IMR-90 (cell line): ENCODE measurements around the gene PLCB4. TPM values are rescaled to one million over a fixed set of nuclear protein-coding genes. Genes with fewer than 3 reads are reported as not detected.
A peak's percentile ranks its signal among the peaks of the same experiment; 100 is the strongest.

ENCODE experiments used
- ATAC-seq: fragments of 200-7000 bp; cut with Tn5 transposase; 2 replicates; pipeline ENCODE4 v1.9.1; 2020; ENCODE audit warnings: low read depth, mild to moderate bottlenecking, moderate library complexity
- BruUV-seq: library from RNA; stranded (reverse); fragments of 400-500 nt; replicated peaks from 2 replicates; lab custom pipeline; 2021; lab: Mats Ljungman, UMichigan
- CTCF ChIA-PET: fragments of 300-600 bp; formaldehyde crosslinking; extraction: SDS; loops from one replicate; lab custom pipeline; 2021; ENCODE audit warnings: antibody characterized with exemption; lab: Yijun Ruan, JAX
- POLR2A ChIA-PET: fragments of 300-600 bp; sonication (Branson Sonifier 250); formaldehyde crosslinking; loops from one replicate; lab custom pipeline; 2022; ENCODE audit warnings: antibody characterized with exemption; ENCODE audit not compliant: unreplicated experiment; lab: Charles Lee
- DNase-seq: peaks from one replicate; pipeline ENCODE4 v3.0.0; 2013
- H2AFZ ChIP-seq: replicated peaks from 2 replicates; pipeline ENCODE3; 2013; ENCODE audit warnings: low read length, mild to moderate bottlenecking; ENCODE audit not compliant: poor library complexity
- H2AK5ac ChIP-seq: 2 replicates; pipeline ENCODE4 v1.6.1; 2013; ENCODE audit warnings: low read depth, low read length, inconsistent platforms
- H2AK9ac ChIP-seq: replicated peaks from 2 replicates; pipeline ENCODE3; 2013; ENCODE audit warnings: mild to moderate bottlenecking, low read depth, low read length, moderate library complexity; ENCODE audit not compliant: poor library complexity
- H2BK120ac ChIP-seq: 2 replicates; pipeline ENCODE4 v1.6.1; 2013; ENCODE audit warnings: low read depth, low read length, inconsistent platforms
- H2BK15ac ChIP-seq: 3 replicates; pipeline ENCODE4 v1.6.1; 2013; ENCODE audit warnings: low read depth, low read length, inconsistent platforms
- H2BK20ac ChIP-seq: 2 replicates; pipeline ENCODE4 v1.6.1; 2013; ENCODE audit warnings: low read depth, mild to moderate bottlenecking, inconsistent platforms, low read length, moderate library complexity
- H2BK5ac ChIP-seq: 2 replicates; pipeline ENCODE4 v1.6.1; 2013; ENCODE audit warnings: mild to moderate bottlenecking, low read depth, low read length, inconsistent platforms; ENCODE audit not compliant: poor library complexity, severe bottlenecking
- H3K14ac ChIP-seq: replicated peaks from 2 replicates; pipeline ENCODE4 v1.6.1; 2013; ENCODE audit warnings: low read depth, low read length, inconsistent platforms
- H3K18ac ChIP-seq: 2 replicates; pipeline ENCODE4 v1.6.1; 2013; ENCODE audit warnings: low read depth, low read length, control low read depth
- H3K23ac ChIP-seq: 2 replicates; pipeline ENCODE4 v1.6.1; 2013; ENCODE audit warnings: low read depth, low read length, inconsistent platforms
- H3K27ac ChIP-seq: 2 replicates; pipeline ENCODE4 v1.5.1; 2013; ENCODE audit warnings: mild to moderate bottlenecking, control low read depth, low read length; ENCODE audit not compliant: insufficient read depth
- H3K27me3 ChIP-seq: 2 replicates; pipeline ENCODE4 v1.6.1; 2013; ENCODE audit warnings: low read length; ENCODE audit not compliant: control insufficient read depth, insufficient read depth
- H3K36me3 ChIP-seq: 2 replicates; pipeline ENCODE4 v1.6.1; 2013; ENCODE audit warnings: low read length, mixed read lengths; ENCODE audit not compliant: control insufficient read depth, insufficient read depth
- H3K4ac ChIP-seq: 2 replicates; pipeline ENCODE4 v1.6.1; 2013; ENCODE audit warnings: low read depth, low read length, inconsistent platforms
- H3K4me1 ChIP-seq: 2 replicates; pipeline ENCODE4 v1.6.1; 2013; ENCODE audit warnings: low read length, mixed read lengths; ENCODE audit not compliant: control insufficient read depth, insufficient read depth
- H3K4me2 ChIP-seq: 2 replicates; pipeline ENCODE4 v1.6.1; 2013; ENCODE audit warnings: low read depth, mild to moderate bottlenecking, control low read depth, low read length, moderate library complexity
- H3K4me3 ChIP-seq: 2 replicates; pipeline ENCODE4 v1.5.1; 2013; ENCODE audit warnings: low read depth, mild to moderate bottlenecking, control low read depth, low read length, moderate library complexity; ENCODE audit not compliant: insufficient read depth
- H3K56ac ChIP-seq: 2 replicates; pipeline ENCODE4 v1.6.1; 2013; ENCODE audit warnings: low read length, inconsistent platforms; ENCODE audit not compliant: insufficient read depth; ENCODE audit errors: extremely low read depth
- H3K79me1 ChIP-seq, 2 experiments: 2 replicates each; pipeline ENCODE4 v1.6.1; 2013; ENCODE audit warnings: low read length in 2 of 2, inconsistent platforms in 1 of 2, low read depth in 1 of 2
- H3K9ac ChIP-seq: 2 replicates; pipeline ENCODE4 v1.6.1; 2013; ENCODE audit warnings: low read depth, low read length, control low read depth
- H3K9me1 ChIP-seq: 2 replicates; pipeline ENCODE4 v1.6.1; 2013; ENCODE audit warnings: low read length, inconsistent platforms; ENCODE audit not compliant: insufficient read depth
- H3K9me3 ChIP-seq: 2 replicates; pipeline ENCODE4 v1.6.1; 2013; ENCODE audit warnings: low read length; ENCODE audit not compliant: control insufficient read depth, insufficient read depth
- H4K20me1 ChIP-seq: 2 replicates; pipeline ENCODE4 v1.6.1; 2013; ENCODE audit warnings: low read length, inconsistent platforms; ENCODE audit not compliant: insufficient read depth
- H4K5ac ChIP-seq: 2 replicates; pipeline ENCODE4 v1.6.1; 2013; ENCODE audit warnings: mild to moderate bottlenecking, low read depth, low read length, control low read depth
- H4K8ac ChIP-seq, 2 experiments: 2 replicates each; pipeline ENCODE4 v1.6.1; 2013; ENCODE audit warnings: low read depth in 2 of 2, low read length in 2 of 2, control low read depth in 1 of 2, inconsistent platforms in 1 of 2
- H4K91ac ChIP-seq: 2 replicates; pipeline ENCODE4 v1.6.1; 2013; ENCODE audit warnings: low read depth, low read length, inconsistent platforms; ENCODE audit not compliant: insufficient read depth
- CHD1 ChIP-seq: IDR thresholded peaks from 2 replicates; pipeline ENCODE4 v1.6.1; 2012; ENCODE audit warnings: low read depth, low read length, improper control_type of control experiment
- MAFK ChIP-seq: IDR thresholded peaks from 2 replicates; pipeline ENCODE4 v1.6.1; 2012; ENCODE audit warnings: low read depth, low read length, improper control_type of control experiment
- MAZ ChIP-seq: IDR thresholded peaks from 2 replicates; pipeline ENCODE4 v1.6.1; 2012; ENCODE audit warnings: low read depth, mild to moderate bottlenecking, low read length, improper control_type of control experiment, moderate library complexity, borderline replicate concordance
- MXI1 ChIP-seq: IDR thresholded peaks from 2 replicates; pipeline ENCODE4 v1.6.1; 2012; ENCODE audit warnings: low read depth, mild to moderate bottlenecking, low read length, moderate library complexity, borderline replicate concordance
- RAD21 ChIP-seq: IDR thresholded peaks from 2 replicates; pipeline ENCODE4 v1.6.1; 2012; ENCODE audit warnings: low read length, improper control_type of control experiment
- RCOR1 ChIP-seq: IDR thresholded peaks from 2 replicates; pipeline ENCODE4 v1.6.1; 2012; ENCODE audit warnings: mild to moderate bottlenecking, low read length, improper control_type of control experiment; ENCODE audit not compliant: insufficient replicate concordance
- RFX5 ChIP-seq: IDR thresholded peaks from 2 replicates; pipeline ENCODE4 v1.8.0; 2012; ENCODE audit warnings: low read depth, mild to moderate bottlenecking, low read length, moderate library complexity
- SMC3 ChIP-seq: fragments of 150-350 bp; IDR thresholded peaks from 2 replicates; pipeline ENCODE4 v1.6.1; 2016; ENCODE audit warnings: low read depth, mild to moderate bottlenecking, antibody characterized with exemption, low read length, moderate library complexity
- WGBS, 2 experiments: methylation state at CpG; one replicate each; pipeline versions ENCODE4 v1.1.5 to v1.1.7; 2013; ENCODE audit warnings: missing lambda C conversion rate in 2 of 2; ENCODE audit not compliant: insufficient read length in 1 of 2; ENCODE audit errors: extremely low coverage in 2 of 2; 5-methylcytosine and 5-hydroxymethylcytosine counted together
- dilution Hi-C: fragments of 300-500 bp; cut with HindIII; formaldehyde crosslinking; loops from one replicate; pipeline ENCODE4 v1.14.3; 2018; ENCODE audit warnings: low sequenced_read_pairs; ENCODE audit not compliant: unreplicated experiment
- in situ Hi-C: fragments of 300-500 bp; cut with MboI; formaldehyde crosslinking; loops from 3 replicates; pipeline ENCODE4 v1.14.3; 2019; ENCODE audit warnings: low sequenced_read_pairs, inconsistent platforms, mixed read lengths
- intact Hi-C: fragments of 100-400 bp; cut with micrococcal nuclease; formaldehyde crosslinking; loops from 2 replicates; pipeline ENCODE4 v1.10.0; 2022
- polyA plus RNA-seq, 3 experiments: library from polyadenylated mRNA; depleted of rRNA; stranded (reverse); fragments of >200 nt; gene quantifications; 2 replicates each; pipeline ENCODE4 v1.2.3, GENCODE V29; 2012; ENCODE audit warnings: low replicate concordance in 1 of 3
- total RNA-seq: library from RNA; depleted of rRNA; stranded (reverse); fragments of >200 nt; gene quantifications from 2 replicates; pipeline ENCODE4 v1.2.3, GENCODE V29; 2012
- TF ChIP-seq, protein P1 (sequence below): conservative IDR thresholded peaks from 2 replicates; pipeline ENCODE4 v1.5.1; 2012; ENCODE audit warnings: mild to moderate bottlenecking, low read depth, low read length, improper control_type of control experiment
- TF ChIP-seq, protein P2 (sequence below): fragments of 150-350 bp; IDR thresholded peaks from 2 replicates; pipeline ENCODE4 v1.6.1; 2017; ENCODE audit warnings: mild to moderate bottlenecking, antibody characterized with exemption, low read length, low read depth

Gene PLCB4
- total and polyA plus RNA-seq, 2 of the 4 experiments (the other 2 are of a cell fraction), result 12.5 to 24.0 TPM

DNA sequence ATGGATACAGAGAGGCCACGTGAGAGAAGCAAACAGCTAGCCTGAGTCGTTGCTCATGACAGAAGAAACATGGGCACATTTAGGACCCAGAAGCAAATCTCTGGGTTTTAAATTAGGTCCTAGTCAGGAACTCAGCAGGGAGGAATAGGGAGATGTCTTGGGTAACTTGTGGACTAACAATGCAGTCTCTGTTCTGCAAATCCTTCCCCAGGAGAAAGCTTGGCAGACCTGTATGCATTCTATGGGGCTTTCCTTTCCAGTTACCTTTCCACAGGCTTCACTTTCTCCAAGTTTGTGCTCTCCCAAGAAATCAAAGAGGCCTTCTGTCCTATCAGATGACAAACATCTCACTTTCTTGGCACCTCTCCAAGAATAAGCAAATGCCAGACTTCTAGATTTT lies 47.2 kb upstream of the PLCB4 start:
- CTCF ChIA-PET, result no interaction called here
- Histone ChIP-seq H2AK5ac (no peak overlapping the region), H3K4me1 (peaks cover 6% of the 10 kb centered on the region; the same call in 1 of the 2 replicates), H3K23ac (no peak overlapping the region), H3K9me3 (no peaks in the 10 kb centered on the region), H3K14ac (no peak overlapping the region), H3K4me2 (no peak overlapping the region), H4K5ac (peak overlapping the region; percentile 23; the same call in 1 of the 2 replicates), H4K20me1 (no peaks in the 10 kb centered on the region), H2AFZ (no peak overlapping the region), H2BK20ac (peak overlapping the region; percentile 45; the same call in 1 of the 2 replicates), H4K91ac (peak overlapping the region; percentile 30; the same call in 1 of the 2 replicates), H4K8ac (no peak overlapping the region), H3K36me3 (no peaks in the 10 kb centered on the region), H3K56ac (no peak overlapping the region), H2BK5ac (peak overlapping the region; percentile 1), H3K18ac (peak overlapping the region; percentile 77; the same call in 1 of the 2 replicates), H3K9me1 (peaks cover 6% of the 10 kb centered on the region), H2BK120ac (peak overlapping the region; percentile 41; the same call in 1 of the 2 replicates), H2BK15ac (peak overlapping the region; percentile 6; the same call in 1 of the 3 replicates), H3K4me3 (no peak overlapping the region), H3K27ac (no peak overlapping the region), H3K4ac (peak overlapping the region; percentile 1; the same call in 1 of the 2 replicates), H3K79me1 (peaks cover 0 to 6% of the 10 kb centered on the region in 2 experiments; a peak in 1 of 4 replicates), H3K9ac (no peak overlapping the region), H3K27me3 (no peaks in the 10 kb centered on the region), H2AK9ac (no peak overlapping the region)
- BruUV-seq, result no TSS peak
- peak; percentile 16 for DNase-seq
- in situ Hi-C loops (no loop called here), dilution Hi-C loops (no loop called here), intact Hi-C loops (no loop called here)
- POLR2A ChIA-PET, result no interaction called here
- WGBS, 2 experiments, result no CpG with 5 or more reads among the region's 2 CpGs
- TF ChIP-seq CHD1, result no peak
- TF ChIP-seq, protein P1, sequence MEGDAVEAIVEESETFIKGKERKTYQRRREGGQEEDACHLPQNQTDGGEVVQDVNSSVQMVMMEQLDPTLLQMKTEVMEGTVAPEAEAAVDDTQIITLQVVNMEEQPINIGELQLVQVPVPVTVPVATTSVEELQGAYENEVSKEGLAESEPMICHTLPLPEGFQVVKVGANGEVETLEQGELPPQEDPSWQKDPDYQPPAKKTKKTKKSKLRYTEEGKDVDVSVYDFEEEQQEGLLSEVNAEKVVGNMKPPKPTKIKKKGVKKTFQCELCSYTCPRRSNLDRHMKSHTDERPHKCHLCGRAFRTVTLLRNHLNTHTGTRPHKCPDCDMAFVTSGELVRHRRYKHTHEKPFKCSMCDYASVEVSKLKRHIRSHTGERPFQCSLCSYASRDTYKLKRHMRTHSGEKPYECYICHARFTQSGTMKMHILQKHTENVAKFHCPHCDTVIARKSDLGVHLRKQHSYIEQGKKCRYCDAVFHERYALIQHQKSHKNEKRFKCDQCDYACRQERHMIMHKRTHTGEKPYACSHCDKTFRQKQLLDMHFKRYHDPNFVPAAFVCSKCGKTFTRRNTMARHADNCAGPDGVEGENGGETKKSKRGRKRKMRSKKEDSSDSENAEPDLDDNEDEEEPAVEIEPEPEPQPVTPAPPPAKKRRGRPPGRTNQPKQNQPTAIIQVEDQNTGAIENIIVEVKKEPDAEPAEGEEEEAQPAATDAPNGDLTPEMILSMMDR, result no peak
- no peak for TF ChIP-seq RCOR1
- TF ChIP-seq RFX5, result no peak
- TF ChIP-seq RAD21, result no peak
- TF ChIP-seq MXI1, result no peak
- TF ChIP-seq MAFK, result no peak
- TF ChIP-seq MAZ, result no peak
- no peak for TF ChIP-seq SMC3
- TF ChIP-seq, protein P2, sequence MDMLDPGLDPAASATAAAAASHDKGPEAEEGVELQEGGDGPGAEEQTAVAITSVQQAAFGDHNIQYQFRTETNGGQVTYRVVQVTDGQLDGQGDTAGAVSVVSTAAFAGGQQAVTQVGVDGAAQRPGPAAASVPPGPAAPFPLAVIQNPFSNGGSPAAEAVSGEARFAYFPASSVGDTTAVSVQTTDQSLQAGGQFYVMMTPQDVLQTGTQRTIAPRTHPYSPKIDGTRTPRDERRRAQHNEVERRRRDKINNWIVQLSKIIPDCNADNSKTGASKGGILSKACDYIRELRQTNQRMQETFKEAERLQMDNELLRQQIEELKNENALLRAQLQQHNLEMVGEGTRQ, result no peak
- no peak for ATAC-seq
